GM12864 (cell line): Measurements from ENCODE around the gene OR52I2.
A peak's percentile ranks its signal among the peaks of the same experiment; 100 is the strongest.

Experiments used
- DNase-seq: peaks from one replicate; pipeline ENCODE4 v3.0.0-alpha.2; 2011; ENCODE audit warnings: low read depth
- H3K4me3 ChIP-seq: 2 replicates; pipeline ENCODE4 v1.5.1; 2011; ENCODE audit warnings: mild to moderate bottlenecking, low read depth, low read length, control low read depth
- TF ChIP-seq, protein P1 (sequence below): IDR thresholded peaks from 2 replicates; pipeline ENCODE4 v1.5.1; 2011; ENCODE audit warnings: low read depth, mild to moderate bottlenecking, moderate library complexity, low read length, control low read depth, inconsistent platforms; ENCODE audit errors: missing control alignments

Gene OR52I2

DNA sequence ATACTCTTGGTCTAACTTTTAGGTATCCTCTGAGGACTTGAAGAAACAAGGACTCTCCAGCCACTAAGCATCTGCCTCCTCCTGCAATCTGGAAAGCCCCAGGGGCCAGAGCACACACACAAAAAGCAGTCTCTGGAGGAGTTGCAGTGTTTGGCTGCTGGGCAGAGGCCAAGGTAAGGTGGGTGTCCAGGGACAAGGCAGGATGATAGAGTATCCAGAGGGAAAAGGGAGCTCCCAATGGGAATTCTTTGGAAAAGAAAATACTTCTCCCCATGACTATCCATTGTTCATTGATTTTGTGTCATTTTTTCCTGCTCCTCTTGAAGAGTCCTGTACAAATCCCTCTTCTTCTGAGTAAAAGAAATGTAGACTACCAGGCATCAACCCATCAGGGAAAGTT is at the start of gene OR52I2:
Gene OR52I2, plus strand, starts transcription at position 301 of the 400 bp plus-strand sequence.
- H3K4me3 ChIP-seq: no peak within 1 kb of the TSS
- TF ChIP-seq, protein P1, sequence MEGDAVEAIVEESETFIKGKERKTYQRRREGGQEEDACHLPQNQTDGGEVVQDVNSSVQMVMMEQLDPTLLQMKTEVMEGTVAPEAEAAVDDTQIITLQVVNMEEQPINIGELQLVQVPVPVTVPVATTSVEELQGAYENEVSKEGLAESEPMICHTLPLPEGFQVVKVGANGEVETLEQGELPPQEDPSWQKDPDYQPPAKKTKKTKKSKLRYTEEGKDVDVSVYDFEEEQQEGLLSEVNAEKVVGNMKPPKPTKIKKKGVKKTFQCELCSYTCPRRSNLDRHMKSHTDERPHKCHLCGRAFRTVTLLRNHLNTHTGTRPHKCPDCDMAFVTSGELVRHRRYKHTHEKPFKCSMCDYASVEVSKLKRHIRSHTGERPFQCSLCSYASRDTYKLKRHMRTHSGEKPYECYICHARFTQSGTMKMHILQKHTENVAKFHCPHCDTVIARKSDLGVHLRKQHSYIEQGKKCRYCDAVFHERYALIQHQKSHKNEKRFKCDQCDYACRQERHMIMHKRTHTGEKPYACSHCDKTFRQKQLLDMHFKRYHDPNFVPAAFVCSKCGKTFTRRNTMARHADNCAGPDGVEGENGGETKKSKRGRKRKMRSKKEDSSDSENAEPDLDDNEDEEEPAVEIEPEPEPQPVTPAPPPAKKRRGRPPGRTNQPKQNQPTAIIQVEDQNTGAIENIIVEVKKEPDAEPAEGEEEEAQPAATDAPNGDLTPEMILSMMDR: no peak

GRCh38 chr11:4539603-4540219 is 41.8 kb upstream of the OR52I2 start:
- H3K4me3 ChIP-seq: no peak overlapping the region
- no peak for DNase-seq
- TF ChIP-seq, protein P1: peak; percentile 65

More for the DNA sequence above, at the start of gene OR52I2:
- DNase-seq: no peak

DNA sequence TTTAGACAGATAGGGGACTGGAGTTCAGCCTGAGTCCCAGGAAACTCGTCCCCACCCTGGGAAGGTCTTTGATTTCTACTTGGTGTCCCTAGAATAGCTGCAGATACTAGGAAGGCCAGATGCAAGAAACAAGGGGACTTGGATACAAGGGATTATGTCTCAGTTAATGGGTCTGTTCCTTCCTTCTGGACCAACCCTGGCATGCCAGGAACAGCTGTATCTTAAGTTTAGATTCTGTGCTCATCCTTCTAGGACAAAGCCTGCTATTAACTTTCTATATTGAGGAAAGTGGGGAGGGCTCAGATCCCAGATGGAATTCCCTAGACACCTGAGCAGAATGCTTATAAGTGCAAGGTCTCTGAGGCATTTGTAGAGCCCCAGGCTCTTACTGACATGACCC is 40.5 kb upstream of the OR52I2 start:
- H3K4me3 ChIP-seq: no peak overlapping the region
- DNase-seq: no peak
- TF ChIP-seq, protein P1: no peak

DNA sequence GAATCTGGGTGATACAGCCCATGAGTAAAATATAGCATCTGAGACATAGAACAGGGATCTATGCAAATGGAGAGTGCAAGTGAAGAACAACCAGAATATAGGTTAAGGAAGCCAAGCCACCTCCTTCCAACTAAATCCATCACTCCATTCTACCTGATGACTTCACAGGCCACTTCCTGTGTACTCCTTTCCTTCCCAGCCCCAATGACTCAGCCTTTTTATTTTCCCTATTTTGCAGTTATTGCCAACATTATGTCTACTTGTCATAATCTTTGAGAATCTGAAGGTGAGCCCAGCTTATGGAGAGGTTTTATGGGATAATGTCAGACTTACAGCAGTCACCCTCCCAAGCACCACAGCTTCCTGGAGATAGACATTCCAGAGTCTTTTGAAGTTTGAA is 38.0 kb upstream of the OR52I2 start:
- DNase-seq: no peak
- TF ChIP-seq, protein P1: no peak
- H3K4me3 ChIP-seq: no peak overlapping the region

DNA sequence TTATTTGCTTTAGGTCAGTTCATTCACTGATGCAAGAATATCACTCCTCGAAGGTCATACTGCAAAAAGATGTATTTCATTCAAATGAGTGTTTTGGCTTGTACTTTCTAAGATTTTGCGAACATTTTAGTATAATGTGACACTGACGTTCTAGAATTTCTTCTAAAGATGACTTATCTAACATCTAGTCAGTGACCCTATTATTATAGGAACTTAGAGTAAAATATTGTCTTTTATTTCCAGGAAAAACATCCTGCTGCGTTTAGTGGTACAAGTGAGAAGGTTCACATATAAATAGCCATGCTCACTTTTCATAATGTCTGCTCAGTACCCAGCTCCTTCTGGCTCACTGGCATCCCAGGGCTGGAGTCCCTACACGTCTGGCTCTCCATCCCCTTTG is 36.7 kb upstream of the OR52I2 start, which contains the start of gene OR52M1:
Gene OR52M1, plus strand, starts transcription at position 301 of the 400 bp plus-strand sequence. Its CDS starts 0 bp downstream, at position 301.
- TF ChIP-seq, protein P1: no peak
- no peak for DNase-seq
- no peak within 1 kb of the TSS for H3K4me3 ChIP-seq

GRCh38 chr11:4546878-4547277 is 34.7 kb upstream of the OR52I2 start:
- H3K4me3 ChIP-seq: no peak overlapping the region
- TF ChIP-seq, protein P1: no peak
- DNase-seq: no peak

DNA sequence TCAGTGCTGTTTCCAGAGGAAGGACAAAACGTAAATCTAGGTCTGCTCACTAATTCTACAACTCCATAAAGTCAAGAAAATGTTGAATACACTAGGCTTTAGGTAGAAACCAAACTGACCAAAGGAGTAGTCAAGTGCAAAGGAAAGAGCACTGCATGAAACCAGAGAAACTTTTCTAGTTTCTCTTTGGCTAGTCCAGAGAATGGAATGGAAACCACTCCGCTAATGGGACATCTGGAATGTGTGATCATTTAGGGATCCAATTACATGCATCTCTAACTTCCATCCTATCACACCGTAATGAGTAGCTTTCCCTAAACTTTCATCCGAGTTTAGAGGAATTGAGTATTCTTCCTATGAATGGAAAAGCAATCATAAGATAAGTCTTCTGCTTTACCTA is 34.1 kb upstream of the OR52I2 start:
- TF ChIP-seq, protein P1: no peak
- H3K4me3 ChIP-seq: no peak overlapping the region
- DNase-seq: no peak
